Epithelial cell of umbilical artery (primary cell): ENCODE results near the gene CANX. TPM values are rescaled to one million over a fixed set of nuclear protein-coding genes. Genes with fewer than 3 reads are reported as not detected.

Experiments
- total RNA-seq: library from RNA; depleted of rRNA; stranded (reverse); fragments of >200 nt; gene quantifications from 2 replicates; pipeline ENCODE4 v1.2.3, GENCODE V29; 2014

The CANX gene, protein sequence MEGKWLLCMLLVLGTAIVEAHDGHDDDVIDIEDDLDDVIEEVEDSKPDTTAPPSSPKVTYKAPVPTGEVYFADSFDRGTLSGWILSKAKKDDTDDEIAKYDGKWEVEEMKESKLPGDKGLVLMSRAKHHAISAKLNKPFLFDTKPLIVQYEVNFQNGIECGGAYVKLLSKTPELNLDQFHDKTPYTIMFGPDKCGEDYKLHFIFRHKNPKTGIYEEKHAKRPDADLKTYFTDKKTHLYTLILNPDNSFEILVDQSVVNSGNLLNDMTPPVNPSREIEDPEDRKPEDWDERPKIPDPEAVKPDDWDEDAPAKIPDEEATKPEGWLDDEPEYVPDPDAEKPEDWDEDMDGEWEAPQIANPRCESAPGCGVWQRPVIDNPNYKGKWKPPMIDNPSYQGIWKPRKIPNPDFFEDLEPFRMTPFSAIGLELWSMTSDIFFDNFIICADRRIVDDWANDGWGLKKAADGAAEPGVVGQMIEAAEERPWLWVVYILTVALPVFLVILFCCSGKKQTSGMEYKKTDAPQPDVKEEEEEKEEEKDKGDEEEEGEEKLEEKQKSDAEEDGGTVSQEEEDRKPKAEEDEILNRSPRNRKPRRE
- 741 and 745 TPM in 2 replicates for total RNA-seq

GRCh38 chr5:179698935-179699615, at the start of gene CANX:
CANX (plus strand) TSS chr5:179698967; CDS start chr5:179705682, 6,715 bp downstream.

DNA sequence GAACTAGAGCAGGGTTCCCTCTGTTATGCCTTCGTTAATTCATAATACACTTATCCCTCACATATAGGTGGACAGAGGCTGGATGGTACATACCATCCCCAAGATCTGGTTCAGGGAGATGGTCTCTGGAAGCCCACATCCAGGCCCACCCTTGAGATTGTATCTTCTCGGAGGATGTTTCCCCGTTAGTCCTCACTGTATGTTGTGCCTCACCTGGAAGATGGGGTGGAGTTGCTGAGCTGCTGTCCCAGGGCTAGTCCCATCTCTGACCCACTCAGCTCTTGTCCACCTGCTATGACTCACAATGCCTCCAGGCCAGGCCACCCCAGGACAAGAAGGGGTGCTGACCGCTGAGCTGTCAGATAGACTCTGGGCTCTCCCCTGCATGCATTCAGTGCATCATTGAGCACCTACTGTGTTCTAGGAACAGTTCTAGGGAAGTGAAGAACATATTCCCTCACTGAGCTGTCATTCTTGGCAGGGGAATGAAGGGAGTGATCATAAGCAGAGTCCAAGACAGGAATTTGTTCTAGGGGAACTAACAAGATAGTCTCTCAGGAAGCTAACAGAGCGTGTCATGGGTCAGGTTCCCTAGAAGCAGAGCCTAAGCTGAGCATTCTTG, 17.9 kb upstream of the CANX start, which contains the start of gene CBY3:
TSS of gene CBY3 (minus strand) at position 255 of the 622 bp plus-strand sequence. CDS start at position 139, 116 bp downstream.

GRCh38 chr5:179732412-179732917, 33.7 kb downstream of the CANX start, which contains the start of gene MAML1:
MAML1 (plus strand) TSS chr5:179732822; CDS start chr5:179733113, 291 bp downstream.

Other genes starting within 250 kb of the CANX start
- gene RUFY1, start 148.4 kb upstream of the CANX start, total RNA-seq, result 46.4 and 47.4 TPM in 2 replicates
- gene HNRNPH1, start 75.3 kb upstream of the CANX start, total RNA-seq, result 658 and 814 TPM in 2 replicates
- gene CBY3, start 17.9 kb upstream of the CANX start, total RNA-seq, result not detected in 2 replicates
- 4.2 and 7.6 TPM in 2 replicates for gene MAML1, start 33.9 kb downstream of the CANX start, total RNA-seq
- gene LTC4S, start 95.0 kb downstream of the CANX start, total RNA-seq, result not detected in 2 replicates
- gene MGAT4B, start 107.9 kb downstream of the CANX start, total RNA-seq, result 112 and 129 TPM in 2 replicates
- 238 and 478 TPM in 2 replicates for gene SQSTM1, start 121.9 kb downstream of the CANX start, total RNA-seq
- 14.3 and 17.0 TPM in 2 replicates for gene MRNIP, start 159.8 kb downstream of the CANX start, total RNA-seq
- gene TBC1D9B, start 208.9 kb downstream of the CANX start, total RNA-seq, result 40.4 and 41.9 TPM in 2 replicates